Measurements from ENCODE around the gene CTIF.
"Not testable (repeated sequence)": the region's sequence is repeated elsewhere in the genome, so short reads cannot be mapped to it uniquely, and the experiment has no call there.

The CTIF gene

GRCh38 chr18:48811401-48811800, 272.6 kb downstream of the CTIF start:
- DNase-seq, result no peak

DNA sequence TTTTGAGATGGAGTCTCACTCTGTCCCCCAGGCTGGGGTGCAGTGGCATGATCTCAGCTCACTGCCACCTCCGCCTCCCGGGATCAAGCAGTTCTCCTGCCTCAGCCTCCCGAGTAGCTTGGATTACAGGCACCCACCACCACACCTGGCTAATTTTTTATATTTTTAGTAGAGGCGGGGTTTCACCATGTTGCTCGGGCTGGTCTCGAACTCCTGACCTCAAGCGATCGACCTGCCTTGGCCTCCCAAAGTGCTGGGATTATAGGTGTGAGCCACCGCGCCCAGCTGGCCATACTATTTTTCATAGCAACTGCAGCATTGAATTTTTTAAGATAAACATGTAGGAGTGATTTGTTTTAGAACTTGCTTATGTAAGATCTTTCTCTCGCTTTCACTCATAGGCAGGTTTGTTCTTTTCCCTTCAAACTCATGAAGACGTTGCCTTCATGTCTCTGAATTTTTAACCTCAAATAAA, 273.2 kb downstream of the CTIF start:
- not testable (repeated sequence) for DNase-seq

DNA sequence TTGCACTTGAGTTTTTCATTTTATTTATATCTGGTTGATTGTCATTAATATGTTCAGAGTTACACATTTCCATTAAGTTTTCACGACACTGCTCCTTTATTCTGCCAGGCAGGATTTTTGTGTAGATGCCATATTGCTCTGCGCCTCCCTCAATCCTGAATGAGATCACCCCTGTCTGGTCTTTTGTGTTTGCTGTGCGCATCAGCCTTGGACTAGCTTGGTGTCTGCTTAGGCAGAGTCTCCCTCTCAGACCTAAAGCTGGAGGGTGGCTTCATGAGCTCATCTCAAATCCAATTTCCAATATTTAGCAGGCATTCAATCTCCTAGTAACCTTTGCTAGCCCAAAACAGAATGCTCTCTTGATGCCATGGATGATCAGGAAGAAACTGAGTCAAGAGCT, 274.5 kb downstream of the CTIF start:
- no peak for DNase-seq

DNA sequence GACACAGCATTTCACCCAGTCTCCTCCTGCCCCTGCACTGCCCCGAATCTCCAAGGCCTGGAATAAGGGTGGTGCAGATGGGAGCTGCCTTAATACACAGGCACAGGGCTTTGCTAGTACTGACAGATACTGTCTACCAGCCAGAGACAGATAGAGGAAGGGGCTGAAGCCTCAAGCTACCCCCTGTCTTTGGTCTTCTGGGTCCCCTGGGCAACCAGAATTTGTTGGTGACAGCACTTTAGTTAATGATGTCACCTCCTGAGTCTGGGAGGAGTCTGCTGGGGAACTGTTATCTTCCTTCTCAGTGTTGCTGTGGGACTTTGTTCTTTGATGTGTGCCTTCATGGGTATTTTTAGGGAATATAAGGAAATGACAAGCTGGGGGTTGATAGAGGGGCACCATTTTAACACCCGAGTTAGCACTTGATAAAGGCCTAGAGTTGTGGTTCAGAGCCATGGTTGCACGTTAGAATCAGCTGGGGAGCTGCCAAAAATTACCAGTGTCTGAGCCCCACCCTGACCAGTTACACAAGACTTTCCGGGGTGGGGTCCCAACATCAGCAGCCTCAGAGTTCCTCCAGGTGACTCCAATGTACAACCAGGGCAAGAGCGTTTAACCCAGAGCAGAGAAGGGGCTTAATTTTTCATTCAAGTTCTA, 275.1 kb downstream of the CTIF start:
- no peak for DNase-seq

- no peak for DNase-seq
Observed at GRCh38 chr18:48814490-48815178, 275.8 kb downstream of the CTIF start.

- DNase-seq, result no peak
Observed at GRCh38 chr18:48815179-48815515, 276.3 kb downstream of the CTIF start.

DNA sequence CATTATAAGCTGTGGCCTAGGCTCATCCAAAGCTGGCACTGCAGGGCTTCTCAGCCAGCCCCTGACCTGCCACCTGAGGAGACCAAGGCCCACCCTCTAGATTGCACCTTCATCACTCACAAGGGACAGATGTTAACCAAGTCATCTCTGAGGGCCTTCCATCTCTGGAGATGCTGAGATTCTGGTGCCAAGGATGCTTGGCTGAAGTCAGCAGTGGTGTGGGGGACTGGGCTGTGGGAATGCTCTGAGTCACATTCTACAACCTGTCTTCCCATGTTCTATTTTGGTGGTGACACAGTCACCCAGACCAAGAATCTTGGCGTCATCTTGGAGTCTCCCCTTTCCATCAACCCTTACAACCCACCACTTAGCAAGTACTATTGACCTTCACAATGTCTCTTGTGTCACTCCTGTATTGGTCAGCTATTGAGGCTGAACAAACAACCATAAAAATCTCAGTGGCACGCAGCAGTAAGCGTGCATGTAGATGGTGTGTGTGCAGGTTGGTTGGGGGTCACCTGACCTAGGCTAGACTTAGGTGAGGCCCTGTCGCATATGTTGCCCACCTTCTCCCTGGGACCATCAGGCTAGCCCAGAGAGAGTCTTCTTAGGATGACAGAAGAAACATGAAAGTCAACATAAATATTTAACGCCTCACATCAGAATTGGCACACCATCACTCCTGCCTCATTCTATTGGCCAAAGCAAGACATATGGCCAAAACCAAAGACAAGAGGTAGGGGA, 276.9 kb downstream of the CTIF start:
- DNase-seq, result no peak

DNA sequence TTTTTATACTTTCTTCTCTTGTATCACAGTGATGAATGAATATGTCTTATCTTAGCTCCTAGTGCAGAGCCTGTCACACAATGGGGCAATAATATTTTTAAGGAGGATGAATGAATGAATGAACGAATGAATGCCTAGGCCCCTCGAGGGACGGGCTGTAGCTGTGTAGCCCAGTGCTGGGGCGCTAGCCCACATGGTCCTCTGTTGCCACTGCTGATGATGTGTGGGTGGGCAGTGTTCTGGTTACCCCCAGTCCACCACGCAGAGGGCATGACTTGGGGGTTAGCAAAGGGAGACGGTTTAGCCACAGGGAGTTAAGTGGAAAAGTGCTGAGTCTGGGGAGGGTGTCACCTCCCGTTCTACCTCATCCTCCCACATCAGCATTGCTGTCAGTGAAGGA, 277.7 kb downstream of the CTIF start:
- DNase-seq, result no peak

GRCh38 chr18:48817021-48817461, 278.2 kb downstream of the CTIF start:
- DNase-seq, result no peak

DNA sequence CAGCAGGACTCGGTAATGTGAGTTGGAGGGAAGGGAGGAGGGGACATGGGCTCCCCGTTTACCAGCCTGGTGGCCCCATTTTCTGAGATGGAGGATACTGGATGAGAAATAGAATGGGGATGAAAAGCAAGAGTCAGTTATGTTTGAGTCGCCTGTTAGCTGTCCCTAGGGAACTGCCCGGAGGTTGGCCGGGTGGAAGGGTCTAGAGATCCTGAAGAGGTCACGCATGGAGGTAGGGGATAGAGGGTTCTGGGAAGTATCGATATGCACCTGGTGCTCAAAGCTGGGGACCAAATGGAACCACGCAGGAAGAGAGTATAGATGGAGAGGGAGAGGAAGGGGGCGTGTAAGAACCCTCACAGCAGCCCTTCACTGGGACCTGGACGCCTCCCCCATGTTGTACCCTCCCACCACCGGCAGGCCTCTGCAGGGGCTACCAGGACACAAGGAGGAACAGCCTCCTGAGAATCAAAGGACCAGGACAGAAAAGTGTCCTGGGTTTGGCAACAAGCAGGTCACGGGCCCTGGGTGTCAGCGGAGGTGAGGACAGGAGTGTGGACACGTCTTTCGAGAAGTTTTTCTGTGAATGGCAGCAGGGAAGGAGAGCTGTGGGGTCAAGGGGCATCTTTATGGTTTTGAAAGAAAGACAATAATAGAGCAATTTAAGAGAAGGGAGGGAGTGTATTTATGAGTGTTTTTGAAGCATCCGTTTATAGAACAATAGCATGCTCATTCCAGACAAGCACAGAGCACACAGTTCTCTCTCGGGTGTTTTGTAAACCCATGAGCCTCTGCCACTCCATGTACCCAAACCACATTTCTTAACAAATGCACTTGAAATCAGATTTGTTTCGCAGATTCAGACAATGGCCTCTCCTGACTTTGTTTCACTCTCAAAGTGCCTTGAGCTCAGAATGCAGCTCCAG, 279.8 kb downstream of the CTIF start:
- DNase-seq, result no peak

GRCh38 chr18:48819276-48819675, 280.4 kb downstream of the CTIF start:
- no peak for DNase-seq

DNA sequence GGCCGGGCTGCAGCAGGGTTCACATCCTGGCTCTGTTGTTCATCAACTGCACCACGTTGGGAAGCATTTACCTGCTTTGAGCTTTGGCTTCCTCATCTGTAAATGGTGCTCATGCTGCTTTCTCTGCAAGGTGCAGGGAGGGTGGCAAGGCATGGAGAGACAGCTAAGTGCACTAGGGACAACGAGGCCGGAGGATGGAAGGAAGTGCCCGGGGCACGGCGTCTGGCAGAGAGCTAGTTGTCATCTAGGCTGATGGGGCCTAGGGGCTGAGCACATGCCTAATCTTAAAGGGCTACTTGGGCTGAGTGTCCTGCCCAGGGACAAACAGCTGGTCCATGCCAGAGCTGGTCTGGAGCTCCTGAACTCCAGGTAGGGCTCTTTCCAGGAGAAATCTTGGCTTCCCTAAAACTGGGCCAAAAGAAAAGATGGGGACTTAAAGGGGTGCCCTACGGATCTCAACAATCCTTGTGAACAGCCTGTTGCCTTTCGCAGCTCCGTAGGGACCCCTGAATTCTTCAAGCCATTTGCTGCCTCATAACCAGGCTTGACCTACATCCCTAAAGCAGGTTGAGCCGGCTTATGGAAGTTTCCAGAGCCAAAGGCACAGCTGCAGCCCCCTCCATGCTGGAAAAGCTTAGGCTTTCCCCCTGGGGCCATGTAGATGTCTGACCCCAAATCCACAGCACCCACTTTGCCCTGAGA, 281.1 kb downstream of the CTIF start:
- DNase-seq, result no peak

DNA sequence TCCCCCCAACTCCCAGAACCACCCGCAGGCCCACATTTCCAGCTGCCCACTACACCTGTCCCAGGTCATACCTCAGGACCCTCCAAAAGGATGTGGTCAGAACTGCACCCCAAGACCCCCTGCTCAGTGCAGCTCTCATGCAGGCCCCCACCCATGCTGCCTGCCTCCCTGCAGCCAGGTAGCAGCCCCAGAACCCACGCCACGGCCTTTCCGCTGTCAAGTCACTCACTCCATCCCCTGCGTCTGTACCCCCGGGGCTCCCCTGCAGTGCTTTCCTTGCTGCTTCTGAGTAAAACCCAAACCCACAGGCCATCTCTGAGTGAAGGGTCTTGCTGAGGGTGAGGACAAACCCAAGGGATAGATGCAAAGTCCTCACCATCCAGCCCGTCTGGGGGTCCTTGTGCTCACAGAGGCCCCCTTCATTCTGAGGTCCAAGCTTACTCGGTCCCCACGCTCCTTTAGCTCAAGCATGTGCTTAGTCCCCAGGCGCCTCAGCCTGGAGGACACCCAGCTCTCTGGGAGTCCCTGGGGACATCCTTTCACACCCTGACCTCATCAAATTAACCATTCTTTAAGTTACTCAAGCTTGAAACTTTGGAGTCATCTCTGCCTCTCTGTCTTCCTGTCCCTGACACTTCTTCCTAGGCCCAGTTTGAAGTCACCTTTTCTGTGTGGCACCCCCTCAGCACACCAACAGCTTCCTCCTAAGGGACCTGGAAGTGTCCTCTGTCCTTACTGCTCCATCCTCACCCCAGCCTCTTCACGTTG, 281.8 kb downstream of the CTIF start:
- DNase-seq, result no peak

DNA sequence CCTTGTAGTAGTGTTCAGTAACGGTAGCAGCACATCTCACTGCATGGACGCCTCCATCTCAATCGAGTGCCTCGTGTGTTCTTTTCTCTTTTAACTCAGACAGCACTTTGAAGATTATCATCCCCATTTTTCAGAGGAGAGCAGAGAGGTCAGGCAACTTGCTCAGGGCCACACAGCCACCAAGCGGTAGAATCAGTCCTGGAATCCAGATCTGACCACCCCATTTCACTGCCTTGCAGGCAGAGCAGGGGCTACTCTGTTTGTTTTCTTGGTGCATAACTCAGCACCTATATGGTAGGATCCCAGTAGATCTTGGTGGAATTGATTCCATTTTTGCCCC, 282.4 kb downstream of the CTIF start:
- no peak for DNase-seq

- no peak for DNase-seq
Observed at GRCh38 chr18:48821845-48822244, 283.0 kb downstream of the CTIF start.

- no peak for DNase-seq
Observed at GRCh38 chr18:48824231-48824970, 285.6 kb downstream of the CTIF start.

DNA sequence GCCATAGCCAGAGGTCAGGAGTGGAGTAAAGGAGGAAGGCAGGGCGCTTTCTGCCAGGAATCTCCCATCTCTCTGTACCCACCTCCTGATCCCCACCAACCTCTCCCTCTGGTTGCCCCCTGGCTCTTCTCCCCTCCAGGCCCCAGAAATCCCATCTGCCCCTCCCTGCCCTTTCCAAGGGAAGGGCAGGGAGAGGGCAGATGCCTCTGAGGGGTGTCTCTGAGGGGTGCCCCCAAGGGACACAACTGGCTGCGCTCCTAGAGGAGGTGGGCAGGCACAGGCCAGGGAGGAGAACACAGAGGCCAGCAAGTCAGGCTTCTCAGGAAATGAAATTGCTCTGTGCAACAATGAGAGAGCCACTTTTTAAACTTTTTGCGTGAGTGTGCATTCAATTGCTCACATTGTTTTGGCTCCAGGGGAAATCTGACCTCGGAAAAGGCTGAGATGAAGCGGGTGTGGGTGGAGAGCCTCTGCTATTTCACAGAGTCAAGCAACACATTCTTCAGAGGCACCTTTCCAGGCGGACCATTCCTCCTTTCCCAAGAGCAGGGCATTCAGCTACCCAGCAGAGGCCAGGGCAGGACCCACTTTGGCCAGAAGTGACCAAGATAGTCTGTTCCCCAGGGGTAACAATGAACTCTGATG, 286.4 kb downstream of the CTIF start:
- no peak for DNase-seq

DNA sequence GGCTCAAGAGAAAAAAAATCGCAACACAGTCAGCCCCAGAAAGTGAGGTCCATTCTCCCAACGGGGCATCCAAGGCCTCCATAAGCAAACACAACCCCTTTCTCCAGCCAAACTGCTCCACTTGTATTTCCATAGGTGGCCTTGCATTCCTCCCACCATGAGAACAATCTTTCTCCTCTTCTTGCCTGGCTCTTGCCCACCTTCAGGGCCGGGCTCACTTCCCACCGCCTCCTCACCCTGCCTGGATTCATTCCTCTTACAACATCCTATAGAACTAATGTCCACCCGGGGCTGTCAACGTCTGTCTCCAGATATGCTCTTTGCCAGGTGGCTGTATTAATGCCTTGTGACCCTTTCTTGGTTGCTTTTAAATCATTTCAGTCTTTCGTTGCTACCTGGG, 287.4 kb downstream of the CTIF start:
- DNase-seq, result no peak

DNA sequence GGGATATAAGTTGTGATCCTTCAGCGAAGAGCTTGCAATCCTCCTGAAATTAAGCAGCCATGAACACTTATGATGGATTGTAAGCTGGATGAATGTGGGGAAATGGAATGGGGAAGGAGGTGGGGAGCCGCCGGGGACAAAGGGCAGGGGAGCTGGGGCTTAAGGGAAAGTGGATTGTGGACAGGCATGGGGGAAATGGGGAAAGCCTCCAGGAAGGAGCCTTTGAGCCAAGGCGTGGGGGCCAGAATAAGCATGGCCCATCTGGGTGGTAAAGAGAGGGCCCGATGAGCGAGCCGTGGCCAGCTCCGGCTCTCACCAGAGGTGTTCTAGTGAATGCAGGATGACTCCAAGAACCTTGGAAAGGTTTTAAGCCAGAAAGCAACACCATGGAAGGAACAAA, 288.0 kb downstream of the CTIF start:
- DNase-seq, result no peak
